C1 segment of cervical spinal cord (tissue), 14 donors: ENCODE data around the gene POMZP3.
A peak's percentile ranks its signal among the peaks of the same experiment; 100 is the strongest.
"Not testable (repeated sequence)": the region's sequence is repeated elsewhere in the genome, so short reads cannot be mapped to it uniquely, and the experiment has no call there.

ENCODE experiments used
- DNase-seq, 14 donors: peaks; one replicate each; lab custom pipeline; 2025; lab: John Stamatoyannopoulos, UW

Gene POMZP3

GRCh38 chr7:76588586-76588985 is 38.5 kb downstream of the POMZP3 start:
- DNase-seq: not testable (repeated sequence)

DNA sequence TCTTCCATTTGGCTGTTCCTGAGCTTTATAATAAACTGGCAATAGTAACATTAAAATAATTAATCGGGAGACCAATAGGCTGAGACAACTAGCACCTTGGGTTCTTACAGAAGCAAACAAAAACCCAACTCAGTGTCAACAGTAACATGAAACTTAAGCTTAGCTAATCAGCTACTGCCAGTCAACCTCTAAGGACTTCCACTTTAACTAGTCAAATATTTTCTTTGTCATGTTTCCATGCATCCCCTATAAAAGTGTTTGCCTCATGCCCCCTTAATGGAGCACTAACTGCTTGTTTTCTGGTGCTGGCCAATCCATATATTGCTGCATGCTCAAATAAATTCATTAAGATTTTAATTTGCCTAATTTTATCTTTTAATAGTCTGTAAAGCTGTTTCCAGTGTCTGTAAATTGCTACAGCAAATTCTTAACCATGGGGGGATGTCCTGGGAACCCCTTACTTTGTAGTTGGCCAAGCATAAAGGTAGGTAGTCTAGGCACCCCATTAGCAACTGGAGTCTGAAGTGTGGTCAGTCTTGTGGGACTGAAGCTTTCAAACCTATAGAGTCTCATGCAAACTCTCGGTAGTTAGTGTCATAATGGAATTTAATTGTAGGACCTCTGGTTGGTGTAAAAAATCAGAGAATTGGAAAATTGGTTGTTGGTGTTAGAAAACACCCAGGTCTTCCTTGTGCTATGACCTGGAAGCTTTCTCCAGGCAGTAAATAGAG is 40.3 kb downstream of the POMZP3 start:
- not testable (repeated sequence) for DNase-seq

- not testable (repeated sequence) for DNase-seq
These were observed 43.3 kb downstream of the POMZP3 start for GRCh38 chr7:76583636-76584281.

DNA sequence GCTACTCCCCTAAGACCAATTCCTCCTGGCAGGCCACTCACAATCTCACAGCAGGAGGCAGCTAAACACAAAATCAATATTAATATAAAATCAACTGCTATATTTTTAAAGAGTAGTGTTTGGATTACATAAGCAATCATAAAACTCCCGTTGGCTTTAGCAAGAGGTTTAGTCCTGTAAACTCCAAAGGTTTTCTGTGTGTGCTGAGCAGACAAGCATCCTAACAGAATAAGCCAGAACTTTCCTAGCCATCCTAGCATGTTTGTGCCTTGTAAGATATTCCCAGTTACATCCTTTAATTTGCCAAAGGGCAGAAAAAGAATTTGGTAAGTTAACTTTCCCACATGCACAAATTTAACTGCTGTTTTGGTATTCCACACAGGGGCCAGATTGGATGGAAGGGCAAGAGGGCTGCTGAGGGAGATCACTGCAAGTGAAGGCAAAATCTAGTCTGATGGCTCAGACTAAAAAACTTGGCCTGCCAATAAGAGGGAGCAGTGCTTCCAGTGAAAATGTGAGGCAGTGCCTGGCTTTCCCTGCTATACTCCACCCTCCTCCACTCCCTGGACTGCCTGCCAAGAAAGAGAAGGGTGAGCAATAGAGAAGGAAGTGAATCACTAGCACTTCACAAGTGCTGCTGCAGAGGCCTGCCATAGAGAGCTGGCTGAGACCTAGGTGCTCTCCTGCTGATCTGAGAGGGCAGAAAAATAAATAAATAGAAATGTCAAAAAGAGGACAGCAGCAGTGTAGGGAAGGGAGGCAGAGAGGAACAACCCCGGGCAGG is 44.0 kb downstream of the POMZP3 start:
- DNase-seq: peak in 6 of 14 donors; percentile 11 to 58 (median 28)

DNA sequence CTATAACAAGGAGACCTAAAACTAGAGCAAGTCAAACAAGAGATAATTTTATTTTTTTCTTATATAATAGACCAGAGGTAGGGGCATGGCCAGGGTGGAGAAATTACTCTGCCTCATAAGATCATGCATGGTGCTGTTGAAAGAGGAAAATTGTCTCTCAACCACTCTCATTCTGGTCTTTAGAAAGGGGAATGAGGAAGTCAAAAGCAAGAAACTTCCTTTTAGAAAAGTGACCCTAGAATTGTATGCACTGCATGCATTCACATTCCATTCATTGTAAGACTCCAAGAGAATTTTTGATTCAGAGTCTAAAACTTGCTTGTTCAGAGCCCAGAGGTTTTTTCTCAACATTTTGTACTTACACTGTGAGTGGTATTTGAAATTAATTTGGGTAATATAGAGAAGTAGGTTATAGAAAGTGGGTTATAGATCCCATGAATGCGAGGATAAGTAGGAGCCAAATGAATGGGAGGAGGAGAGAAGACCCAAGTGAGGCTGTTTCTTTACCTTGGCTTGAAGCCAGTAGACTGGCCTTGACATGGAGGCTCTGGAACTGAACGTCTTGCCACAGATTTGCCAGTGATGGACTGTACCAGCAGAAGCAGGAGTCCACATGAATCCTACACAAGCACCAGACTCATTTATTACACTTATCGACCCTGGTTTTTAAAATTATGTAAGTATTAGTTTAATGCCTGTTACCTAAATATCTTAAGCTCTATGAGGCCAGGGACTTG is 51.0 kb downstream of the POMZP3 start:
- DNase-seq: not testable (repeated sequence)

GRCh38 chr7:76575431-76575830 is 51.6 kb downstream of the POMZP3 start:
- DNase-seq: not testable (repeated sequence)

DNA sequence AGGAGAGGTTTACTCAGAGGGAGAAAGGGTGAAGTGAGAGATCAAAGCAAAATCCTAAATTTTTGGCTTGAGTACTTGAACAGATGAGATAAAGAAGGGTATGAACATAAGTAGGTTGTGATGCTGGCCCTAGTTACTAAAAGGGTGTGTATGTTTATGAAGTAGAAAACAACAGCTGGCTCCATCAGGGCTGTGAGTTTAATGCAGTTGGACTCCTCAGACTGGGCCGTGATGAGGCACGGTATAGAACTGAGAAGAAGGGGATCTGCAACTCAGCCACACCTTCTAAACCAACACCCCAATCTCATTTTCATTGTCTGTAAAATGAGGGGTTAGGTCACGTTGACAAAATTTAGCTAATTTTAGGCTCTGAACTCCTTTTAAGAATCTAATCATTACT is 54.8 kb downstream of the POMZP3 start:
- not testable (repeated sequence) for DNase-seq

DNA sequence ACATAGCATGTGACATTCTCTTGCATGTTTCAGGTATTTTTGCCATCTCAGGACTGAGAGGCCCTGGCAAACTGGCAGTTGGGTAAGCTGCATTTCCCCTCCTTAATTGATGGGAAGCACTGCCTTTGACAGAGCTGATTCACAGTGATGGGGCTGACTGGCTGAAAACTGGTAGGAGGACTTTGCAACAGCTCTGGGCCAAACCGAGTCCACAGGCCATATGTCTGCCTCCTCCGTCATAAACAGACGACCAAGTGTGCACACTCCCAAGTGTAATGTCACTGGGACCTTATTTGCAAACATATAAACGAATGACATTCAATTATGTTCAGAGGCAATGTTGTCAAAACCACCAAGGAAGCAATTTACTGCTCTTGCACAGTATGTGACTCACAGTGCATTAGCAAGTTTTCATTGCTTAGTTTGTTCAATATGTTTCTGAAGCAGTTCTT is 56.7 kb downstream of the POMZP3 start:
- not testable (repeated sequence) for DNase-seq

DNA sequence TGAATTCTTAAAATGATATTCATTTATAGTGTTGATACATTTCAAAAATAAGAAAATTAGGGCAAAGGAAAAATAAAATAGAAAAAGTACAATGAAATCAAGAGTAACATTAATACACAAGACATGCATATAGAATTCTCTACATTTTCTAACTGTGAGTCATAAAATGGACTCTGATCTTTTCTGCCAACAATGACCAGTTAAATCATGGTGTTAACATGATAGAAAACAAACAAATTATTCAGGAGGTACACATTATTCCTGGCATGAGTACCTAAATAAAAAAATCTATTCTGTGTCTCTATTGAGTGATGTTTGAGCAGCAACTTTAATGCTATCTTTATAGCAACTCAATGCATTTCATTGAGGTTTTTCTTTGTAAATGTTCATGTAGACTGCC is 58.3 kb downstream of the POMZP3 start:
- DNase-seq: not testable (repeated sequence)

- DNase-seq: not testable (repeated sequence)
These were observed 59.3 kb downstream of the POMZP3 start for GRCh38 chr7:76567753-76568152.

DNA sequence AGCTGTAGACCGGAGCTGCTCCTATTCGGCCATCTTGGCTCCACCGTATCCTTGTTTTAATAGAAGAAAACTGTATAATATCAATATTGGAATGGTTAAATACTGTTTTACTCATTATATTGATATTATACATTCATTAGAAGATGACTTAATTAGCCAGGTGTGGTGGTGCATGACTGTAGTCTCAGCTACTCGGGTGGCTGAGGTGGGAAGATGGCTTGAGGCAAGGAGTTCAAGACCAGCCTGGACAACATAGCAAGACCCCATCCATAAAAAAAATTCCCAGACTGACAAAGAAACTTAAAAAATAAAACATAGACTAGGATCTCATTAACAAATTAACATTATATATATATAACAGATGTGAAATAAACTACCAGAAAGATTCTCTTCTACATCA is 59.8 kb downstream of the POMZP3 start:
- not testable (repeated sequence) for DNase-seq

DNA sequence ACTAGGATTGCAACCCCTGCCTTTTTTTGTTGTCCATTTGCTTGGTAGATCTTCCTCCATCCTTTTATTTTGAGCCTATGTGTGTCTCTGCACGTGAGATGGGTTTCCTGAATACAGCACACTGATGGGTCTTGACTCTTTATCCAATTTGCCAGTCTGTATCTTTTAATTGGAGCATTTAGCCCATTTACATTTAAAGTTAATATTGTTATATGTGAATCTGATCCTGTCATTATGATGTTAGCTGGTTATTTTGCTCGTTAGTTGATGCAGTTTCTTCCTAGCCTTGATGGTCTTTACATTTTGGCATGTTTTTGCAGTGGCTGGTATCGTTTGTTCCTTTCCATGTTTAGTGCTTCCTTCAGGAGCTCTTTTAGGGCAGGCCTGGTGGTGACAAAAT is 62.1 kb downstream of the POMZP3 start:
- DNase-seq: not testable (repeated sequence)

- not testable (repeated sequence) for DNase-seq
These were observed 65.7 kb downstream of the POMZP3 start for GRCh38 chr7:76561342-76561741.

- DNase-seq: not testable (repeated sequence)
These were observed 66.9 kb downstream of the POMZP3 start for GRCh38 chr7:76560157-76560556.
